ENCODE measurements around the gene FOXC2. TPM values are rescaled to one million over a fixed set of nuclear protein-coding genes. Genes with fewer than 3 reads are reported as not detected.
A peak's percentile ranks its signal among the peaks of the same experiment; 100 is the strongest.

FOXC2 gene
- total and polyA plus RNA-seq, 2 donors (not counting 3 experiments of a cell fraction or from before 2014, with no cell fraction given) = 7.7 to 44.0 TPM

DNA sequence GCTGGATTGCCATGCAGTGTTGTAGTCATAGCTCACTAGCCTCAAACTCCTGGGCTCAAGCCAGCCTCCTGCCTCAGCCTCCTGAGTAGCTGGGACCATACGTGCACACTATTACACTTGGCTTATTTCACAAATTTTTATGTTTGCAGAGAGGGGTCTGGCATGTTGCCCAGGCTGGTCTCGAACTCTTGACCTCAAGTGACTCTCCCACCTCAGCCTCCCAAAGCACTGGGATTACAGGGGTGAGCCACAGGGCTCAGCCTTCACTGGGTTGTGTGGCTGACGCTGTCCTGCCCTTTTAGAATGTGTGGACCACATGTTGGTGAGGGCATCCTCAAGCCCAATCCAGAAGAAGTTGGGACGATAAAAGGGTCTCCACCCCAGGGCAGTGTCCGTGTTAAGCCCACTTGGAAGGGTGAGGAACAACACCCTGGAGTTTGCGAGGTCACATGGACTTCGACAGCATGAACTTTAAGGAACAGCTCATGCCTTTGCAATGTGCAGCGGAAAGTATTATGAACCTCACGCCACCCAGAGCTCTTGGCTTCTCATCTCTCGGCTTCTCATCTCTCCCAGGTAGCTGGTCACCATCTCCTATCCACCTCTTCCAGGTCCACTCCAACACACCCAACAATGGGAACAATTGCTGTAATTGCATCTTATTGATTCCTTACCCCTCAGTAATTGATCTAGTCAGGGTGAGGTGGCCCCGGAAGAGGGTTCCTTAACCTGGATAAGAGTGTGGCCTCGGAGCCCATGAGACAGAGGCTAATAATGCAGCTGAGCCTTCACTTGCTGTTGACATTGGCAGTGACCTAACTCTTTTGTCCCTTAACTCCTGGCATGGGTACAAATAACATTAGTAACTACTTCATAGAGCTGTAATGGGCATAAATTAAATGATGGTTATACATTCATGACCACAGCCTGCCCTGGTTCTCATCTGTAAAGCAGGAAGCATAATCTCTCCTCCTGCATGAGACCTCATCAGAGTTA, 18.4 kb downstream of the FOXC2 start:
- no peak overlapping the region for H3K9ac ChIP-seq (replicated peaks; ENCODE audit: extremely low read depth, insufficient read depth, low read length)
- no peak overlapping the region for H3K4me3 ChIP-seq (replicated peaks in 1 of 3; ENCODE audit: insufficient read depth in 1 of 3, low read depth in 1 of 3, low read length in 3 of 3)
- H3K9me1 ChIP-seq (replicated peaks; ENCODE audit: control insufficient read depth, extremely low read depth, insufficient read depth, low read length) = no peaks in the 10 kb centered on the region
- DNase-seq (ENCODE audit: low read depth, low spot score) (peak; percentile 28), FAIRE-seq (peak; percentile 72)
- H3K27me3 ChIP-seq (ENCODE audit: control insufficient read depth in 2 of 2, insufficient read depth in 2 of 2, low read length in 2 of 2) = no peaks in the 10 kb centered on the region
- no TSS peak for BruUV-seq (replicated peaks)
- no peaks in the 10 kb centered on the region for H3K9me3 ChIP-seq (replicated peaks; ENCODE audit: control insufficient read depth, insufficient read depth, low read length)
- no peak overlapping the region for H2AFZ ChIP-seq (ENCODE audit: low read depth, low read length)
- intact Hi-C loops (cut with micrococcal nuclease) (no loop called here), dilution Hi-C loops (cut with MboI; ENCODE audit: extremely low pct_ligation_motif_present, low sequenced_read_pairs) (no loop called here)
- peaks cover 22% of the 10 kb centered on the region for H3K4me1 ChIP-seq (ENCODE audit: control insufficient read depth, extremely low read depth, insufficient read depth, low read length)
- TF ChIP-seq FOS (IDR thresholded peaks at IDR 0.05; ENCODE audit: borderline replicate concordance, insufficient read depth, low read length) (peak; percentile 16), CTCF (IDR thresholded peaks at IDR 0.05; ENCODE audit: extremely low read depth in 1 of 2, insufficient read depth in 1 of 2, low read depth in 1 of 2, low read length in 2 of 2) (no peak), POLR2AphosphoS5 (IDR thresholded peaks at IDR 0.05; ENCODE audit: insufficient read depth, low read depth, low read length) (peak; percentile 45)
- no peak overlapping the region for H3K4me2 ChIP-seq (ENCODE audit: insufficient read depth, low read length)
- H3K36me3 ChIP-seq (ENCODE audit: control insufficient read depth in 2 of 2, extremely low read depth in 1 of 2, insufficient read depth in 2 of 2, low read length in 2 of 2) = no peaks in the 10 kb centered on the region
- H3K79me2 ChIP-seq (ENCODE audit: control insufficient read depth, insufficient read depth, low read length) = no peaks in the 10 kb centered on the region
- H3K27ac ChIP-seq (ENCODE audit: insufficient read depth, low read depth, low read length) = peak overlapping the region; percentile 8
- POLR2A ChIA-PET = no interaction called here
- CTCF ChIA-PET = interaction anchor here (1.2 to 1.4 kb wide), 2 partner anchors 9 to 80 kb away, joined by 4 read pairs; no protein-coding TSS in a partner anchor
- no peaks in the 10 kb centered on the region for H4K20me1 ChIP-seq (replicated peaks; ENCODE audit: control insufficient read depth, extremely low read depth, insufficient read depth, low read length)

All from endothelial cell of umbilical vein (primary cell).